Measurements from ENCODE around the gene ETF1.

The ETF1 gene

DNA sequence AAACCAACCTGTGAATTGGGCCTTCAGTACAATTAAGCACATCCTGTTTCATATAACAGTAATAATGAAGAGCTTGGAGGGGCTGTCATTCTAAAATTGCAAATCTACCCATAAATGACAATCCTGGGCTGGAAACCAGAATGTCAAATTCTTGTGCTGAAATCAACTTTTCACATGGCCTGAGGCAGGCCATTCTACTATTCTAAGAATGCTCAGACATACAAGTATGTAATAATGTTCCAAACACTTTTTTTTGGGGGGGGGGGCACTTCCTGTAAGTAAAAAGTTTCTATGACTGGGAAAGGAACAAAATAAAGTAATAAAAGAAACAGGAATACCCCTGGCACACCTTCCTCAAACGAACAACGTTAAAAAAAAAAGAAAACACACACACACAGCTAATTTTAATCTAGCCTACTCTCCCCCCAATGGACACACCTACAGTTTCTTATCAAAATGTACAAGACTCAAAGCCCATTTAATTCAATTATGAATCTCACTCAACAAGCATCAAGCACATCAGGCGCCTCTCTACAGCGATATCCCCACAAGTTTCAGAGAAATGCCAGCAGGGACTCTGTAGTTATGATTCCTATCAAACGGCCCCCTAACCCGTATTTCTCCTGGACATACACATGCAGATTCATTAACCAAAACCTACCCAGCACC is 1.4 kb downstream of the ETF1 start:
- Histone ChIP-seq H3K27ac (ENCODE audit: low read depth, low read length) (peak overlapping the region; percentile 95), H3K4me1 (ENCODE audit: insufficient read depth, low read length) (peaks cover 44% of the 10 kb centered on the region)

GRCh38 chr5:138539791-138540190 is 3.2 kb downstream of the ETF1 start:
- no peak overlapping the region for H3K27ac ChIP-seq (ENCODE audit: low read depth, low read length)
- H3K27me3 ChIP-seq (ENCODE audit: control insufficient read depth in 1 of 2, insufficient read depth in 2 of 2, low read length in 2 of 2) = no peaks in the 10 kb centered on the region
- H3K4me1 ChIP-seq (ENCODE audit: insufficient read depth, low read length) = peaks cover 27% of the 10 kb centered on the region

More for the DNA sequence above, 1.4 kb downstream of the ETF1 start:
- Histone ChIP-seq H3K9me3 (ENCODE audit: low read length) (no peaks in the 10 kb centered on the region), H3K4me3 (ENCODE audit: low read depth in 1 of 2, low read length in 2 of 2) (peak overlapping the region; percentile 84 to 92), H3K27me3 (ENCODE audit: control insufficient read depth in 1 of 2, insufficient read depth in 2 of 2, low read length in 2 of 2) (no peaks in the 10 kb centered on the region), H3K9ac (ENCODE audit: low read length) (peak overlapping the region; percentile 94), H3K36me3 (ENCODE audit: insufficient read depth, low read length) (no peaks in the 10 kb centered on the region)

GRCh38 chr5:138538943-138539627 is 4.0 kb downstream of the ETF1 start:
- no peak overlapping the region for H3K4me3 ChIP-seq (ENCODE audit: low read depth in 1 of 2, low read length in 2 of 2)
- no peaks in the 10 kb centered on the region for H3K9me3 ChIP-seq (ENCODE audit: low read length)
- H3K36me3 ChIP-seq (ENCODE audit: insufficient read depth, low read length) = no peaks in the 10 kb centered on the region
- no peaks in the 10 kb centered on the region for H3K27me3 ChIP-seq (ENCODE audit: control insufficient read depth in 1 of 2, insufficient read depth in 2 of 2, low read length in 2 of 2)
- no peak overlapping the region for H3K27ac ChIP-seq (ENCODE audit: low read depth, low read length)
- H3K9ac ChIP-seq (ENCODE audit: low read length) = no peak overlapping the region
- H3K4me1 ChIP-seq (ENCODE audit: insufficient read depth, low read length) = peaks cover 23% of the 10 kb centered on the region

More at GRCh38 chr5:138539791-138540190, 3.2 kb downstream of the ETF1 start:
- Histone ChIP-seq H3K9ac (ENCODE audit: low read length) (no peak overlapping the region), H3K36me3 (ENCODE audit: insufficient read depth, low read length) (no peaks in the 10 kb centered on the region), H3K9me3 (ENCODE audit: low read length) (no peaks in the 10 kb centered on the region), H3K4me3 (ENCODE audit: low read depth in 1 of 2, low read length in 2 of 2) (no peak overlapping the region)

- H3K27ac ChIP-seq (ENCODE audit: low read depth, low read length) = no peak overlapping the region
- H3K4me1 ChIP-seq (ENCODE audit: insufficient read depth, low read length) = peaks cover 18% of the 10 kb centered on the region
- no peaks in the 10 kb centered on the region for H3K9me3 ChIP-seq (ENCODE audit: low read length)
- no peak overlapping the region for H3K4me3 ChIP-seq (ENCODE audit: low read depth in 1 of 2, low read length in 2 of 2)
- H3K27me3 ChIP-seq (ENCODE audit: control insufficient read depth in 1 of 2, insufficient read depth in 2 of 2, low read length in 2 of 2) = no peaks in the 10 kb centered on the region
- no peak overlapping the region for H3K9ac ChIP-seq (ENCODE audit: low read length)
- no peaks in the 10 kb centered on the region for H3K36me3 ChIP-seq (ENCODE audit: insufficient read depth, low read length)
These were observed 6.2 kb downstream of the ETF1 start for GRCh38 chr5:138536665-138537315.

DNA sequence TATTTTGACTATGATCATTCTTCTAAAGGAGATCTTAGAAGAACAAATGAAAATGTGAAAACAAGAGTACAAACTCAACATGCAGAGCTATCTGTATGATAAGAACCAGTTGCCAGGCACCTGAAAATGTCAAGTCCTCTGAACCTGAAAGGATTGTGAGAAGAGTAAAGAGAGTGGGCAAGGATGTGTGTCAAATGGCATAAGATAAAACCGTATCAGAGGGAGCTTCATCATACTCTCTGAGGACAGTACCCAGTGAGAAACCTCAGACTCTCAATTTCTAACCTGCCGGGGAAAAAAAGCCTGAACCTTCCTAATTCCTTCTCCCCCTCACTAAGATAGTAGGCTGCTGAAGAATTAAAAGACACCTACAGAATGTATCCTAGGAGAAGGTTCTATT is 6.8 kb downstream of the ETF1 start:
- peaks cover 12% of the 10 kb centered on the region for H3K4me1 ChIP-seq (ENCODE audit: insufficient read depth, low read length)
- no peak overlapping the region for H3K4me3 ChIP-seq (ENCODE audit: low read depth in 1 of 2, low read length in 2 of 2)
- H3K27ac ChIP-seq (ENCODE audit: low read depth, low read length) = no peak overlapping the region
- no peaks in the 10 kb centered on the region for H3K36me3 ChIP-seq (ENCODE audit: insufficient read depth, low read length)
- no peak overlapping the region for H3K9ac ChIP-seq (ENCODE audit: low read length)
- H3K27me3 ChIP-seq (ENCODE audit: control insufficient read depth in 1 of 2, insufficient read depth in 2 of 2, low read length in 2 of 2) = no peaks in the 10 kb centered on the region
- H3K9me3 ChIP-seq (ENCODE audit: low read length) = no peaks in the 10 kb centered on the region

DNA sequence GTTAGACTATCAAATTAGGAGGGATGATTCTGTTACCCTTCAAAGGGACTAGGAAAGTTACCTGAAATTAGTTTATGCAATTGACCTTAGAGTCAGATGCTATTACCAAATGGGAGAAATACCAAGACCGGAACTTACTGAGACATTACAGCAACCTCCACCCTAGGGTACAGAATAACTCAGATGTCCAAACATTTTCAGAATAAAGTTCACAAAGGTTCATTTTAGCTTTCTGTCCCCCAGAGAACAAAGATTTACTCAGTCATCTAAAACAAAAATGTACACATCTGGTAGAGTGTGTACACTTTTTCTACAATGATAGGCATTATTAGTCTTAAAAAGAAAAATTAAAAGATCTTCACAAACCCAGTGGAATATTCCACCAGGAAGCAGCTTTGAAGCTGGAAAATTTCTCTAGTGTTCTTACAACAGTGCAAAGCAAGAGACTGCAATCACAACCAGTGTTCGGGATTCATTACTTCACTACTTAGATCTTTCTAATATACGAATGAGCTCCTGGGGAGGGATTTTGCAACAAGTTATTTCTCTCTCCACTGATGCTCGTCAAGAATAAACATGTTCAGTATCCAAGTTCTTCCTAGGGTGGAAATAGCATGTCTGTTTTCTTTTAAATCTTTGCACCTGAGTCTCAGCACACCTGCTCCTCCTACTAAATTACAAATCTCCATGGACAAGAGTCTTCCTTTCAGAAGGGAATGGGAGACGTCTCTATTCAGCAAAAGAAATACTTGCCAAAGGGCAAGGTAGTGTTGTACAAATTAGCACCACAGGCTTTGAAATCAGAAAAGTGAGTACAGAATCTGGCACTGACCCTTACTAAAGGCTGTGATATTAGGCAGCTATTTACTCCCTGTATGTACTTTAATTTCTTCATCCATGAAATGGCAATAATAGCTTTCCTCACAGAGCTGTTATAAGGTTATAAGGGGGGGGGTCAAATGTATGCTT is 8.8 kb downstream of the ETF1 start:
- no peak overlapping the region for H3K27ac ChIP-seq (ENCODE audit: low read depth, low read length)
- H3K4me1 ChIP-seq (ENCODE audit: insufficient read depth, low read length) = no peaks in the 10 kb centered on the region
- no peaks in the 10 kb centered on the region for H3K36me3 ChIP-seq (ENCODE audit: insufficient read depth, low read length)
- no peak overlapping the region for H3K4me3 ChIP-seq (ENCODE audit: low read depth in 1 of 2, low read length in 2 of 2)
- H3K27me3 ChIP-seq (ENCODE audit: control insufficient read depth in 1 of 2, insufficient read depth in 2 of 2, low read length in 2 of 2) = no peaks in the 10 kb centered on the region
- no peaks in the 10 kb centered on the region for H3K9me3 ChIP-seq (ENCODE audit: low read length)
- no peak overlapping the region for H3K9ac ChIP-seq (ENCODE audit: low read length)

- Histone ChIP-seq H3K27ac (ENCODE audit: low read depth, low read length) (no peak overlapping the region), H3K9ac (ENCODE audit: low read length) (no peak overlapping the region), H3K36me3 (ENCODE audit: insufficient read depth, low read length) (no peaks in the 10 kb centered on the region), H3K4me1 (ENCODE audit: insufficient read depth, low read length) (no peaks in the 10 kb centered on the region), H3K27me3 (ENCODE audit: control insufficient read depth in 1 of 2, insufficient read depth in 2 of 2, low read length in 2 of 2) (no peaks in the 10 kb centered on the region), H3K9me3 (ENCODE audit: low read length) (no peaks in the 10 kb centered on the region), H3K4me3 (ENCODE audit: low read depth in 1 of 2, low read length in 2 of 2) (no peak overlapping the region)
These were observed 13.2 kb downstream of the ETF1 start for GRCh38 chr5:138529812-138530211.

- H3K27me3 ChIP-seq (ENCODE audit: control insufficient read depth in 1 of 2, insufficient read depth in 2 of 2, low read length in 2 of 2) = no peaks in the 10 kb centered on the region
- no peaks in the 10 kb centered on the region for H3K4me1 ChIP-seq (ENCODE audit: insufficient read depth, low read length)
- H3K9ac ChIP-seq (ENCODE audit: low read length) = no peak overlapping the region
- H3K27ac ChIP-seq (ENCODE audit: low read depth, low read length) = no peak overlapping the region
- H3K4me3 ChIP-seq (ENCODE audit: low read depth in 1 of 2, low read length in 2 of 2) = no peak overlapping the region
- H3K9me3 ChIP-seq (ENCODE audit: low read length) = no peaks in the 10 kb centered on the region
- H3K36me3 ChIP-seq (ENCODE audit: insufficient read depth, low read length) = no peaks in the 10 kb centered on the region
These were observed 14.1 kb downstream of the ETF1 start for GRCh38 chr5:138528744-138529469.

DNA sequence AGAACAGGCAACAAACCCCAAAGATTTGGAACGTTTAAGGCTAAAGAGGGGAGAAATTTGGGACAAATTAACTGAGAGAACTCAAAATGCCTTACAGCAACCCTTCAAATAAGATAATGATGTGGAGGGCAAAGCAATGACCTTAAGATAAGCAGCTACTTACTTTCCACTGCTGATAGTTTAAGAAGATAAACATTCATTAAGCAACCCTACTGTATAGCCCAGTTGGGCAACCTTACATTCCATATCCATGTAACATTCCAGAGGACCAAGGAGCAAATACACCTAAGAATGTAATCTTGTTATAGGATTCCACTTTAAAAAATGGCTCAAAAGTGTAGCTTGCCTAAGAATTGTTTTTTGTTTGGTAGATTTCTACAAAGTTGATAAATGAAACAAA is 14.8 kb downstream of the ETF1 start:
- no peak overlapping the region for H3K27ac ChIP-seq (ENCODE audit: low read depth, low read length)
- no peaks in the 10 kb centered on the region for H3K9me3 ChIP-seq (ENCODE audit: low read length)

GRCh38 chr5:138527170-138527569 is 15.9 kb downstream of the ETF1 start:
- H3K27me3 ChIP-seq (ENCODE audit: control insufficient read depth in 1 of 2, insufficient read depth in 2 of 2, low read length in 2 of 2) = no peaks in the 10 kb centered on the region
- no peaks in the 10 kb centered on the region for H3K9me3 ChIP-seq (ENCODE audit: low read length)
- H3K4me3 ChIP-seq (ENCODE audit: low read depth in 1 of 2, low read length in 2 of 2) = no peak overlapping the region
- no peaks in the 10 kb centered on the region for H3K36me3 ChIP-seq (ENCODE audit: insufficient read depth, low read length)
- H3K9ac ChIP-seq (ENCODE audit: low read length) = no peak overlapping the region
- no peak overlapping the region for H3K27ac ChIP-seq (ENCODE audit: low read depth, low read length)
- no peaks in the 10 kb centered on the region for H3K4me1 ChIP-seq (ENCODE audit: insufficient read depth, low read length)

More for the DNA sequence above, 14.8 kb downstream of the ETF1 start:
- Histone ChIP-seq H3K4me1 (ENCODE audit: insufficient read depth, low read length) (no peaks in the 10 kb centered on the region), H3K4me3 (ENCODE audit: low read depth in 1 of 2, low read length in 2 of 2) (no peak overlapping the region), H3K9ac (ENCODE audit: low read length) (no peak overlapping the region), H3K36me3 (ENCODE audit: insufficient read depth, low read length) (no peaks in the 10 kb centered on the region), H3K27me3 (ENCODE audit: control insufficient read depth in 1 of 2, insufficient read depth in 2 of 2, low read length in 2 of 2) (no peaks in the 10 kb centered on the region)

All from muscle layer of colon (tissue), 2 donors.